Immature natural killer cell (primary cell): ENCODE results near the gene TRIB2. TPM values are rescaled to one million over a fixed set of nuclear protein-coding genes. Genes with fewer than 3 reads are reported as not detected.

Source experiments
- DNase-seq, 3 donors: peaks; one replicate each; pipeline ENCODE4 v3.0.0; 2022; ENCODE audit warnings: mixed read lengths in 1 of 3
- H3K27ac Mint-ChIP-seq, 6 donors: one replicate each; pipeline ENCODE4 v1.8.0; 2020; ENCODE audit warnings: mixed read lengths in 6 of 6, mild to moderate bottlenecking in 5 of 6, inconsistent platforms in 4 of 6, moderate library complexity in 3 of 6
- H3K27me3 Mint-ChIP-seq, 3 donors: one replicate each; pipeline ENCODE4 v1.8.0; 2020 to 2021; ENCODE audit warnings: low read depth in 3 of 3, mild to moderate bottlenecking in 3 of 3, mixed read lengths in 3 of 3, moderate library complexity in 3 of 3, inconsistent platforms in 1 of 3
- H3K36me3 Mint-ChIP-seq, 3 donors: one replicate each; pipeline ENCODE4 v1.8.0; 2020; ENCODE audit warnings: mixed read lengths in 3 of 3, inconsistent platforms in 2 of 3, mild to moderate bottlenecking in 2 of 3
- H3K4me1 Mint-ChIP-seq, 2 donors: one replicate each; pipeline ENCODE4 v1.8.0; 2020; ENCODE audit warnings: inconsistent platforms in 2 of 2, mild to moderate bottlenecking in 2 of 2, mixed read lengths in 2 of 2, moderate library complexity in 1 of 2
- H3K4me3 Mint-ChIP-seq, 5 donors: one replicate each; pipeline ENCODE4 v1.8.0; 2020; ENCODE audit warnings: mild to moderate bottlenecking in 5 of 5, mixed read lengths in 5 of 5, inconsistent platforms in 3 of 5, moderate library complexity in 3 of 5
- H3K9me3 Mint-ChIP-seq, 6 donors: one replicate each; pipeline ENCODE4 v1.8.0; 2020; ENCODE audit warnings: mild to moderate bottlenecking in 6 of 6, mixed read lengths in 6 of 6, inconsistent platforms in 4 of 6, moderate library complexity in 3 of 6
- polyA plus RNA-seq, 3 donors: library from polyadenylated mRNA; unstranded; fragments of 300-500 nt; fragmentation: Illumina TruSeq; gene quantifications; one replicate each; pipeline ENCODE4 v1.2.3, GENCODE V29; 2021

TRIB2 gene
- polyA plus RNA-seq, 3 donors from 2014 or later: 40.7 to 82.6 (median 44.5) TPM

DNA sequence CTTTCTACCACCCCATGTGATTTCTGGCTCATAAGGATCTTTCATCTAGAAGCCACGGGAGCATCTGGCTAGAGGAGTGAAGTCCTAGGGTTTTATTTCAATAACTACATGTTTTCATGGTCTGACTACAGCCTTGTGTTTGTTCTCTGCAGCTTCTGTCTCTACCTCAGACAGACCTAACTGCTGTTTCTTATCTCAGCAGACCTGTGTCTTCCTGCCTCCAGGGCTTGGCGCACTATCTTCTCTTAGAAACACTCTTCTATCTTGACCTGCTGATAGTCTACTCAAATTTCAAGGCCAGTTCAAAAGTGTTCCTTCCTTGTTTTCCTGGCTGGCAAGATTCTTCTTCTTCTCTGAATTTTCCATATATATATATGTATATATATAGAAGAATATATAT, 11.0 kb upstream of the TRIB2 start:
- H3K4me3 Mint-ChIP-seq: peak overlapping the region in 2 of 5 donors; percentile 12 to 23
- peaks cover 59 to 84% of the 10 kb centered on the region in 2 donors for H3K4me1 Mint-ChIP-seq
- no peaks in the 10 kb centered on the region for H3K36me3 Mint-ChIP-seq
- no peak for DNase-seq
- H3K27me3 Mint-ChIP-seq: peaks cover 0 to 2% (median 0%) of the 10 kb centered on the region in 3 donors
- H3K9me3 Mint-ChIP-seq: no peaks in the 10 kb centered on the region
- H3K27ac Mint-ChIP-seq: peak overlapping the region; percentile 29 to 88 (median 74)

DNA sequence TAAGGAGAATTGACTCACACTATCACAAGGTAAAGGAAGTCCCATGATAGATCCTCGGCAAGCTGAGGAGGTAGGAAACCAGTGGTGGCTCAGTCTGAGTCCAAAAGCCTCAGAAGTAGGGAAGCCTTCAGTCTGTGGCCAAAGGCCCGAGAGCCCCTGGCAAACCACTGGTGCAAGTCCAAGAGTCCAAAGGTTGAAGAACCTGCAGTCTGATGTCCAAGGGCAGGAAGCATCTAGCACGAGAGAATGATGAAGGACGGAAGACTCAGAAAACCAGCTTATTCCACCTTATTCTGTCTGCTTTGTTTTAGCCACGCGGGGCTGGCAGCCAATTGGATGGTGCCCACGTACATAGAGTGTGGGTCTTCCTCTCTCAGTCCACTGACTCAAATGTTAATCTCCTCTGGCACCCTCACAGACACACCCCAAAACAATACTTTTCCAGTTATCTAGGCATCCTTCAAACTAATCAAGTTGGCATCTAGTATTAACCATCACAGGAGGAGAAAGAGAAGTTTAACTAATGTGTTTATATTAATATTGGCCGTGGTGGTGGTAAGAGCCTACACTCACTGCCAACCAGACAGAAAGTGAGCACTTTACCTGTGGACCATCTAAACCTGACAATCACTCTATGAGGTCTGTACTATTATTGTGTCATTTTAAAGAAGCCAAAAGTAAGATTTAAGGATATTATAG, 8.1 kb upstream of the TRIB2 start:
- peak overlapping the region; percentile 92 to 98 (median 95) for H3K27ac Mint-ChIP-seq

DNA sequence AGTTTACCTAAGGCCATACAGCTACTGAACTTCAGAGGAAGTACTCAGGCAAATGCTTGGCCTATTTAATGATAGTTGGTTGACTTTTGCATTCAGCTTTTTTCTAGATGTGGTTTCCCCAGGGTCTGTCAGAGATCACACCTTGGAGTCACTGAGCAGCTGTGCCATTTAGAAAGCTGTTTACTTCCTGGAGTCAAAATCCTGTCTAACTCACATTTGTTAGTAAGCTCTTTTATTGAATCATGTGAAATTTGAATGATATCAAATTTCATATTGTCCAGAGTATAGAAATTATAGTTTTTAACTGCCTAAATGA, 7.6 kb upstream of the TRIB2 start:
- H3K4me1 Mint-ChIP-seq: peaks cover 71 to 85% of the 10 kb centered on the region in 2 donors
- no peaks in the 10 kb centered on the region for H3K9me3 Mint-ChIP-seq
- H3K36me3 Mint-ChIP-seq: no peaks in the 10 kb centered on the region
- peak overlapping the region; percentile 62 to 85 (median 79) for H3K4me3 Mint-ChIP-seq
- peak overlapping the region; percentile 92 to 98 (median 95) for H3K27ac Mint-ChIP-seq
- H3K27me3 Mint-ChIP-seq: no peaks in the 10 kb centered on the region
- DNase-seq: peak; percentile 74 to 79 (median 77)

More for the DNA sequence above, 8.1 kb upstream of the TRIB2 start:
- Mint-ChIP-seq H3K36me3 (no peaks in the 10 kb centered on the region), H3K4me3 (peak overlapping the region; percentile 62 to 85 (median 79)), H3K27me3 (no peaks in the 10 kb centered on the region), H3K4me1 (peaks cover 74 to 89% of the 10 kb centered on the region in 2 donors), H3K9me3 (no peaks in the 10 kb centered on the region)
- DNase-seq: no peak

DNA sequence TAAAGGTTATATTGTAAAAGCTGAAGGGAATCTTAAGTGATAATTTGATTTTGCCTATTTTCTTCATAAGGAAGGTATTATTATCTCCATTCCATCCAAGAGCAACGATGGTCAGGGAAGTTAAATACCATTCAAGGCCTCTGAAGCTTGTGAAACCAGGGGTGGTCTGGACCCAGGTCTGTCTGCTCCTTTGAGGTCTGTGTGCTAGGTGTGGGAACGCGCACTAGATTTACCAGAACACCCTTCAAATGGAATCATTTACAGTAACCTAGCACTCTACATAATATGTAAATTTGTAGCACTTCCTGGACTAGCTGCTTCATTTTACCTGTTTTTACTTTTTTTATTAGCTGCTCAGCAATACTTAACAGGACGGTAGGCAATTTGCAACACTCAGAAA, 6.4 kb upstream of the TRIB2 start:
- H3K9me3 Mint-ChIP-seq: no peaks in the 10 kb centered on the region
- no peak for DNase-seq
- H3K4me1 Mint-ChIP-seq: peaks cover 66 to 85% of the 10 kb centered on the region in 2 donors
- H3K36me3 Mint-ChIP-seq: no peaks in the 10 kb centered on the region
- no peaks in the 10 kb centered on the region for H3K27me3 Mint-ChIP-seq
- H3K4me3 Mint-ChIP-seq: peak overlapping the region; percentile 37 to 85 (median 79)
- peak overlapping the region; percentile 83 to 97 (median 93) for H3K27ac Mint-ChIP-seq

- H3K4me1 Mint-ChIP-seq: peaks cover 69 to 86% of the 10 kb centered on the region in 2 donors
- H3K4me3 Mint-ChIP-seq: peak overlapping the region in 3 of 5 donors; percentile 14 to 85 (median 14)
- DNase-seq: no peak
- peak overlapping the region in 4 of 6 donors; percentile 75 to 93 (median 84) for H3K27ac Mint-ChIP-seq
- no peaks in the 10 kb centered on the region for H3K9me3 Mint-ChIP-seq
- H3K27me3 Mint-ChIP-seq: peaks cover 7 to 8% (median 8%) of the 10 kb centered on the region in 3 donors
- H3K36me3 Mint-ChIP-seq: no peaks in the 10 kb centered on the region
Observed at GRCh38 chr2:12711339-12711738, 5.4 kb upstream of the TRIB2 start.

DNA sequence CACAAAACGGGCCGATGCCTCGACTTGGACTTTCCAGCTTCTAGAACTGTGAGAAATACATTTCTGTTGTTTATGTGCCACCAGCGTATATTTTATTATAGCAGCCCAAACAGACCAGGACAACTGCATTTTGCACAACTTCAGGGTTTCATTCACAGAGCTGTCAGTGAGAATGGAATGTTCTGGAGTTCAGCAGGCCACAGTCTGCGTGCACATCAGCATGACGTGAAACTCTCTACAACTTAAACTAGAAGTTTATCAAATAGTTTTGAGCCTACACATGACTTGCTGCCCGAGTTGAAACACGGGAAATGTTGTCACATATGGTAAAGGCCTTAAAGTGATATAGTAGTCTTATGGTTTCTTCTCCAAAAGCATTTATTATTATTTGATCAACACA, 3.9 kb upstream of the TRIB2 start:
- no peaks in the 10 kb centered on the region for H3K36me3 Mint-ChIP-seq
- H3K4me3 Mint-ChIP-seq: no peak overlapping the region
- peak overlapping the region in 2 of 6 donors; percentile 15 to 34 for H3K27ac Mint-ChIP-seq
- DNase-seq: no peak
- H3K9me3 Mint-ChIP-seq: no peaks in the 10 kb centered on the region
- H3K4me1 Mint-ChIP-seq: peaks cover 66 to 76% of the 10 kb centered on the region in 2 donors
- peaks cover 12 to 19% (median 13%) of the 10 kb centered on the region in 3 donors for H3K27me3 Mint-ChIP-seq

DNA sequence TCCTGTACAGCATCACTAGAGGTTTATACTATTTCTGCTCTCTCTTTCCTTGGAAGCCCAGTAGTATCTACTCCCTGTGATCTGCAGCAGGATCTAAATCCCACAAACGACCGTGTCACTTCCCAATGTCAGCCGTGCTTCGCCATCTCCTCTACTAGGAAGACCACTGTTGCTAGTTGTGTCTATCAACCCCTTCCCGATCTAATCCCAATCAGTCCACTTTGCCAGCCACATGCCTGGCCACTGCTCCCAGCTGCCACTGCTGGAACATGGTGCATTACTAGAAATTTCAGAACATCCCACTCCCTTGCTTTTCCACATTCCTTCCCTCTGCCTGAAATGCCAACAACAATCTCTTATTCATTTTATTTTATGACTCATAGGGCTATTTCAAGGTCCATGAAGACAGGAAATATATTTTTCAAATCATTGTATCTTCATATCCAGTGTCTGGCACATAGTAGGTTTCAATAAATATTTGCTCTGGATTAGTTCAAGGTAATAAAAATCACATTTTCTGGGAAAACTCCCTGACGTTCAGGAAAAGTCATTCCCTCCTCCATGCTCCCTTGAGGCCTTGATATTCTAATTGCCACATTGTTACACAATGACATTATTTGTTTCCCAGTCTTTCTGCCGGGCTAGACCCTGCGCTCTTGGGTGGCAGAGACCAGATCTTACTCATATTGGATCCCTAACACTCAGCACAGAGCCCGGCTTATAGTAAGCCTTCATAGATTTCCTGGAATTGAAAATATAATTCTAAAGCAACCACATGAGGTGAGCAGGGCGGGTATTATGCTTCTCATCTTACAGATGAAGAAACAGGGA, 2.1 kb upstream of the TRIB2 start:
- H3K4me3 Mint-ChIP-seq: peak overlapping the region in 4 of 5 donors; percentile 5 to 100 (median 56)
- no peak for DNase-seq
- no peaks in the 10 kb centered on the region for H3K36me3 Mint-ChIP-seq
- peak overlapping the region in 4 of 6 donors; percentile 4 to 96 (median 50) for H3K27ac Mint-ChIP-seq
- peaks cover 60 to 67% of the 10 kb centered on the region in 2 donors for H3K4me1 Mint-ChIP-seq
- no peaks in the 10 kb centered on the region for H3K9me3 Mint-ChIP-seq
- peaks cover 13 to 27% (median 14%) of the 10 kb centered on the region in 3 donors for H3K27me3 Mint-ChIP-seq

- DNase-seq: no peak
- Mint-ChIP-seq H3K27ac (peak overlapping the region; percentile 96 to 99 (median 98)), H3K9me3 (no peaks in the 10 kb centered on the region), H3K36me3 (no peaks in the 10 kb centered on the region), H3K4me3 (peak overlapping the region; percentile 95 to 100 (median 98)), H3K27me3 (peaks cover 13 to 27% (median 14%) of the 10 kb centered on the region in 3 donors), H3K4me1 (peaks cover 60 to 67% of the 10 kb centered on the region in 2 donors)
Observed at GRCh38 chr2:12715258-12716031, 1.3 kb upstream of the TRIB2 start.

DNA sequence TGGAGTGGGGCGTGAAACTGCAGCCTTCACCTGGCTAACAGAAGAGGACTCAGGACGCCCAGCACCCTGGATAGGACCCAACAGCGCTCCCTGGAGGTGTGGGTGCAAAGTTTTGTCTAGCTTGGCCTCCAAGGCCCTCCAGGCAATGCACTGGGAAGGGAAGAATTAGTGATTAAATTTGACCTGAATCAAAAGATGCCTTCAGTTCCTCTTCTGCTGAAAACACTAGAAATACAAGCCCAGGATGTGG, 779 bp upstream of the TRIB2 start:
- peak overlapping the region; percentile 96 to 99 (median 98) for H3K27ac Mint-ChIP-seq
- H3K4me1 Mint-ChIP-seq: peaks cover 60 to 67% of the 10 kb centered on the region in 2 donors
- DNase-seq: peak; percentile 72 to 78 (median 76)
- no peaks in the 10 kb centered on the region for H3K9me3 Mint-ChIP-seq
- H3K27me3 Mint-ChIP-seq: peaks cover 13 to 27% (median 14%) of the 10 kb centered on the region in 3 donors
- H3K4me3 Mint-ChIP-seq: peak overlapping the region; percentile 95 to 100 (median 98)
- no peaks in the 10 kb centered on the region for H3K36me3 Mint-ChIP-seq

DNA sequence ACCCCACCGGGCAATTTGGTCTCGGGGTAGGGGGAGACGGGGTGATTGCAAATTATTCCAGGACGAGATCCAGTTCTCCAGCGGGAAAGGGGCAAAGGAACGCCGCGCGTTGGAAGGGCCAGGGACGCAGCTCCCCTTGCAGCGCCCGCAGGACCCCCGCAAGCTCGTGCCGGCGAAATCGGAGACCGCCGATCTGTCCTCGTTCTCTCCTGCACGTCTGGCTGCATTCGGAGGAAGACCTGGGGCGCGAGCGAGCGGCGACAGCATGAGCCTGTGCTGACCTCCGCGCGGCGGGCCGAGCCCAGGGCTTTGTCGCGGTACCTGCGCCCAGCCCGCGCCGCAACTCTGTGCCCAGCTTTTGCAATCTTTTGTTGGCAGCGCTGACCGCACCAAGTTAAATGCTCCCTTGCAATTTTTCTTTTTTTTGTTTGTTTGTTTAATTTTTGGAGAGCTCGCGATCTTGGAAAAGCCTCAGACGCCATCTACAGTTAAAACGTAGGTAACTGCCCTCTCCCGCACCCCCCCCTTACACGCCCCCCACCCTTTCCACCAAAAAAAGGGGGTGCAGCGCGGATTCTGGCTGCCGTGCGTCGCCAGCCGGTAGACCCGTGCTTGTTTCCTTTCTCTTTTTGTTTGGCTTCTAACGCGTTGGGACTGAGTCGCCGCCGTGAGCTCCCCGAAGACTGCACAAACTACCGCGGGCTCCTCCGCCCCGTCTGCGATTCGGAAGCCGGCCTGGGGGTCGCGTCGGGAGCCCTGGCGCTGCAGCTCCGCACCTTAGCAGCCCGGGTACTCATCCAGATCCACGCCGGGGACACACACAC, 667 bp downstream of the TRIB2 start:
- H3K4me3 Mint-ChIP-seq: peak overlapping the region; percentile 94 to 100 (median 99)
- H3K27me3 Mint-ChIP-seq: peaks cover 13 to 27% (median 14%) of the 10 kb centered on the region in 3 donors
- H3K27ac Mint-ChIP-seq: peak overlapping the region; percentile 90 to 98 (median 96)
- no peaks in the 10 kb centered on the region for H3K9me3 Mint-ChIP-seq
- no peaks in the 10 kb centered on the region for H3K36me3 Mint-ChIP-seq
- H3K4me1 Mint-ChIP-seq: peaks cover 61 to 67% of the 10 kb centered on the region in 2 donors
- peak; percentile 60 to 69 (median 68) for DNase-seq

DNA sequence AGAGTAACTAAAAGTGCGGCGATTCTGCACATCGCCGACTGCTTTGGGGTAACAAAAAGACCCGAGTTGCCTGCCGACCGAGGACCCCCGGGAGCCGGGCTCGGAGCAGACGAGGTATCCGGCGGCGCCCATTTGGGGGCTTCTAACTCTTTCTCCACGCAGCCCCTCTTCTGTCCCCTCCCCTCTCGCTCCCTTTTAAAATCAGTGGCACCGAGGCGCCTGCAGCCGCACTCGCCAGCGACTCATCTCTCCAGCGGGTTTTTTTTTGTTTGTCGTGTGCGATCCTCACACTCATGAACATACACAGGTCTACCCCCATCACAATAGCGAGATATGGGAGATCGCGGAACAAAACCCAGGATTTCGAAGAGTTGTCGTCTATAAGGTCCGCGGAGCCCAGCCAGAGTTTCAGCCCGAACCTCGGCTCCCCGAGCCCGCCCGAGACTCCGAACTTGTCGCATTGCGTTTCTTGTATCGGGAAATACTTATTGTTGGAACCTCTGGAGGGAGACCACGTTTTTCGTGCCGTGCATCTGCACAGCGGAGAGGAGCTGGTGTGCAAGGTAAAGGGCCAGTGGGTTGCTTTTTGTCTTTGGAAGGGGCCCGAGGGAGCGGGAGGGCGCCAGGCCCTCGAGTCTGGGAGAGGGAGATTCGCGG, 1.4 kb downstream of the TRIB2 start:
- Mint-ChIP-seq H3K4me3 (peak overlapping the region; percentile 94 to 100 (median 99)), H3K36me3 (peaks cover 0 to 1% (median 1%) of the 10 kb centered on the region in 3 donors), H3K27me3 (peaks cover 13 to 27% (median 14%) of the 10 kb centered on the region in 3 donors), H3K9me3 (no peaks in the 10 kb centered on the region), H3K4me1 (peaks cover 64 to 67% of the 10 kb centered on the region in 2 donors), H3K27ac (peak overlapping the region; percentile 90 to 98 (median 96))
- peak; percentile 27 to 32 (median 30) for DNase-seq

DNA sequence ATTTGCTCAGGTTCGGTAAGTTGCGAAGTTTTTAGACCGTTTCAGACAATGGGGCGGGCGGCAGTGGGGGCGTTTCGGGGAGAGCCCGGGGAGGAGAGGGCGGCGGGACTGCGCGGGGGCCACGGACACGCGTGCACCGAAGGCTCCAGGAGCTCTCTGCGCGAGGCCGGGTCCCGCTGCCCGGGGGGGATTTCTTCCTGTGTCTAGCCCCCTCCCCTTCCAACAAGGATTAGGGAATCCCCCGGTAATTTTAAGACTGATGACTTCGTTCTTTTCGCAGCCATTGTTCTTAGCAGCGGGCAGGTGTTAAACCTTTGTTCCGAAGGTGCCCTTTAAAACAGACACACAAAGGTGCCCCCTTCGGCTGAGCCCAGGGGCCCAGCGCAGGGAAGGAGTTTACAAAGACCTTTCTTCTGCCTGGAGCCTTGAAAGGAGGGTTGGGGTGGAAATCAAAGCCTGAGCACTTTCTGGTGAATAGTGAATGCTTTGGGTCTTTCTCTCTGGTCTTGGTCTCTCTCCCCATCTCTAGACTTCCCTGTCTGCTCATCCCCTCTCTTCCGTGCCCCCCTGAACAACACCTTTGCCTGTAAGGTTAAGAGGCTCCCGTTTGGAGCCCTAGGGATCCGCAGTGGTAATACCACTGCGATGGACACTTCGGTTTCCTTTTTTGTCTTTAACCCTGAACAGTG, 2.1 kb downstream of the TRIB2 start:
- H3K4me1 Mint-ChIP-seq: peaks cover 71 to 72% of the 10 kb centered on the region in 2 donors
- H3K27ac Mint-ChIP-seq: peak overlapping the region; percentile 90 to 98 (median 96)
- peaks cover 0 to 5% (median 4%) of the 10 kb centered on the region in 3 donors for H3K36me3 Mint-ChIP-seq
- H3K27me3 Mint-ChIP-seq: peaks cover 13 to 27% (median 14%) of the 10 kb centered on the region in 3 donors
- H3K4me3 Mint-ChIP-seq: peak overlapping the region; percentile 94 to 100 (median 99)
- no peak for DNase-seq
- no peaks in the 10 kb centered on the region for H3K9me3 Mint-ChIP-seq
